ENCODE measurements around the gene LIPE.

- TF ChIP-seq CTCF (conservative IDR thresholded peaks at IDR 0.05; ENCODE audit: low read depth, low read length) (no peak), EZH2 (IDR thresholded peaks at IDR 0.05; ENCODE audit: borderline replicate concordance, low read depth, low read length, poor library complexity, severe bottlenecking) (no peak)
These were observed 19.9 kb downstream of the LIPE start for GRCh38 chr19:42407085-42407815.

Data from A673 (cell line).